Tibial nerve (tissue), 4 donors: ENCODE measurements around the gene DPH1. TPM values are rescaled to one million over a fixed set of nuclear protein-coding genes. Genes with fewer than 3 reads are reported as not detected.

ENCODE experiments used
- DNase-seq, 2 donors: peaks; one replicate each; pipeline ENCODE4 v3.0.0-alpha.2; 2019; ENCODE audit warnings: low spot score in 2 of 2
- H3K27ac ChIP-seq, 4 donors: fragments of 200-600 bp; sonication (generic) in 3 of 4; one replicate each; pipeline ENCODE4 v1.5.1; 2017 to 2019; ENCODE audit warnings: mild to moderate bottlenecking in 1 of 4
- H3K27me3 ChIP-seq, 2 donors: fragments of 200-600 bp; sonication (generic) in 1 of 2; one replicate each; pipeline versions ENCODE4 v1.5.1 to v1.6.0; 2017 to 2019
- H3K36me3 ChIP-seq, 3 donors: fragments of 200-600 bp; sonication (generic); one replicate each; pipeline ENCODE4 v1.5.1; 2018 to 2019
- H3K4me1 ChIP-seq, 4 donors: fragments of 200-600 bp; sonication (generic) in 3 of 4; one replicate each; pipeline ENCODE4 v1.5.1; 2017 to 2019
- H3K4me3 ChIP-seq, 4 donors: fragments of 200-600 bp; sonication (generic) in 3 of 4; one replicate each; pipeline ENCODE4 v1.5.1; 2017 to 2019; ENCODE audit warnings: mild to moderate bottlenecking in 1 of 4, moderate library complexity in 1 of 4
- H3K9me3 ChIP-seq, 4 donors: fragments of 200-600 bp; sonication (generic) in 3 of 4; one replicate each; pipeline ENCODE4 v1.5.1; 2017 to 2019
- EP300 ChIP-seq, 2 donors: sonication (generic); formaldehyde crosslinking; IDR thresholded peaks; one replicate each; pipeline ENCODE4 v1.6.1; 2017; ENCODE audit warnings: antibody characterized with exemption in 2 of 2, mild to moderate bottlenecking in 1 of 2
- POLR2A ChIP-seq, 2 donors: fragments of 450-650 bp; IDR thresholded peaks; one replicate each; pipeline ENCODE4 v1.6.1; 2017; ENCODE audit warnings: antibody characterized with exemption in 2 of 2, mild to moderate bottlenecking in 2 of 2, moderate library complexity in 2 of 2
- WGBS, 2 donors: methylation state at CpG; one replicate each; pipeline ENCODE4 v1.1.5; 2018; 5-methylcytosine and 5-hydroxymethylcytosine counted together
- total RNA-seq, 4 donors: library from RNA; depleted of rRNA; stranded (reverse); fragments of >200 nt; gene quantifications; one replicate each; pipeline ENCODE4 v1.1.0, GENCODE V29; 2016
- TF ChIP-seq, protein P1 (sequence below), 5 experiments: fragments of 200-600 bp in 3 of 5; fragments of 450-650 bp in 2 of 5; sonication (generic) in 3 of 5; IDR thresholded peaks; one replicate each; pipeline ENCODE4 v1.5.1; 2016 to 2019; ENCODE audit warnings: antibody characterized with exemption in 5 of 5, mild to moderate bottlenecking in 3 of 5, moderate library complexity in 2 of 5

The DPH1 gene
- total RNA-seq, 4 donors from 2014 or later = 56.3 to 137 (median 63.9) TPM

DNA sequence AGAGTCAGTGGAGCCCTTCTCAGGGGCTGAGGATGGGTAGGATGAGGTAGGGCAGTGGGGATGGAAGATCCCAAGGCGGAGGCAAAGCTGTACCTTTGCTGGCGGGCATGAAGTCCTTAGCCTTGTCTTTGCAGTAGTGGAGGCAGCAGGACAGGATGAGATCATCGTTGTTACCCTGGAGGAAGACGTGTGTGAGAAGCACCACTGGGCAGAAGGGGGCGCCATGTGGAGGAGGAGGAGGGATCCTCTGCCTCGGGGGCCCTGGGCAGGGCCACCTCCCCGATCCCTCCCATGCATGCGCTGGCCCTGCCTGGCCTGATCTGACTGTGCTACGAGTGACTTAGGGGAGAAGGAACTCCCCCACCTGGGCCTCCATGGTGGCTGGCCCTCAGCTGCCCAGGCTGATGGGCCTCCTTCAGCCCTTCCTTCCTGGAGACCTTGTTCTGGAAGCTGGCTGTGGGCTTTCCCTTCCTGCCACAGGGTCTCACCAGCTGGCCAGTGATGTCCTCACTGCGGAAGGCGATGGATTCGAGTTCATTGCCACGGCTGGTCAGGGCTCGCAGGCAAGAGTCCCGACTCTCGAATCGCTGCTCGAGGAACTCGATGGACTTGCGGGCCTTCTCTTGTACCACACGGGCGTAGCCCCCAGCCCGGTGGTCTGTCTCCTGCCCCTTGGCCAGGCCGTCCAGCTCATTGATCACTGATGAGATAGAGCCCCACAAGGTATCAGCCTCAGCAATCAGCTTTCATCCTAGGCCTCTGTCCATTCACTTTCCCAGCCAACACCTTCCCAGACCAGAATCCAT, 35.2 kb downstream of the DPH1 start:
- H3K27me3 ChIP-seq = peaks cover 0 to 12% of the 10 kb centered on the region in 2 donors
- H3K27ac ChIP-seq = peak overlapping the region; percentile 66 to 92 (median 92)
- no peak for DNase-seq
- TF ChIP-seq, protein P1, sequence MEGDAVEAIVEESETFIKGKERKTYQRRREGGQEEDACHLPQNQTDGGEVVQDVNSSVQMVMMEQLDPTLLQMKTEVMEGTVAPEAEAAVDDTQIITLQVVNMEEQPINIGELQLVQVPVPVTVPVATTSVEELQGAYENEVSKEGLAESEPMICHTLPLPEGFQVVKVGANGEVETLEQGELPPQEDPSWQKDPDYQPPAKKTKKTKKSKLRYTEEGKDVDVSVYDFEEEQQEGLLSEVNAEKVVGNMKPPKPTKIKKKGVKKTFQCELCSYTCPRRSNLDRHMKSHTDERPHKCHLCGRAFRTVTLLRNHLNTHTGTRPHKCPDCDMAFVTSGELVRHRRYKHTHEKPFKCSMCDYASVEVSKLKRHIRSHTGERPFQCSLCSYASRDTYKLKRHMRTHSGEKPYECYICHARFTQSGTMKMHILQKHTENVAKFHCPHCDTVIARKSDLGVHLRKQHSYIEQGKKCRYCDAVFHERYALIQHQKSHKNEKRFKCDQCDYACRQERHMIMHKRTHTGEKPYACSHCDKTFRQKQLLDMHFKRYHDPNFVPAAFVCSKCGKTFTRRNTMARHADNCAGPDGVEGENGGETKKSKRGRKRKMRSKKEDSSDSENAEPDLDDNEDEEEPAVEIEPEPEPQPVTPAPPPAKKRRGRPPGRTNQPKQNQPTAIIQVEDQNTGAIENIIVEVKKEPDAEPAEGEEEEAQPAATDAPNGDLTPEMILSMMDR (IDR thresholded peaks at IDR 0.05) = peak in 3 of 5 experiments; percentile 6 to 22 (median 15)
- TF ChIP-seq EP300 (IDR thresholded peaks at IDR 0.05) = no peak
- peaks cover 0 to 93% (median 0%) of the 10 kb centered on the region in 3 donors for H3K36me3 ChIP-seq
- no peak overlapping the region for H3K4me3 ChIP-seq
- peaks cover 0 to 90% (median 70%) of the 10 kb centered on the region in 4 donors for H3K4me1 ChIP-seq
- no peaks in the 10 kb centered on the region for H3K9me3 ChIP-seq
- 79 to 87% methylated on average over 20 to 24 of the region's 24 CpGs for WGBS, 2 donors

- H3K4me3 ChIP-seq = no peak overlapping the region
- H3K9me3 ChIP-seq = no peaks in the 10 kb centered on the region
- WGBS, 2 donors = 63 to 77% methylated on average over 10 of the region's 10 CpGs
- TF ChIP-seq, protein P1 (IDR thresholded peaks at IDR 0.05) = no peak
- no peak for TF ChIP-seq POLR2A (IDR thresholded peaks at IDR 0.05)
- peak in 1 of 2 donors; percentile 46 for TF ChIP-seq EP300 (IDR thresholded peaks at IDR 0.05)
- H3K36me3 ChIP-seq = peaks cover 0 to 92% (median 0%) of the 10 kb centered on the region in 3 donors
- DNase-seq = no peak
- H3K27me3 ChIP-seq = peaks cover 0 to 12% of the 10 kb centered on the region in 2 donors
- H3K4me1 ChIP-seq = peaks cover 0 to 90% (median 68%) of the 10 kb centered on the region in 4 donors
- peak overlapping the region; percentile 4 to 92 (median 92) for H3K27ac ChIP-seq
These were observed 36.0 kb downstream of the DPH1 start for GRCh38 chr17:2065949-2066400.

DNA sequence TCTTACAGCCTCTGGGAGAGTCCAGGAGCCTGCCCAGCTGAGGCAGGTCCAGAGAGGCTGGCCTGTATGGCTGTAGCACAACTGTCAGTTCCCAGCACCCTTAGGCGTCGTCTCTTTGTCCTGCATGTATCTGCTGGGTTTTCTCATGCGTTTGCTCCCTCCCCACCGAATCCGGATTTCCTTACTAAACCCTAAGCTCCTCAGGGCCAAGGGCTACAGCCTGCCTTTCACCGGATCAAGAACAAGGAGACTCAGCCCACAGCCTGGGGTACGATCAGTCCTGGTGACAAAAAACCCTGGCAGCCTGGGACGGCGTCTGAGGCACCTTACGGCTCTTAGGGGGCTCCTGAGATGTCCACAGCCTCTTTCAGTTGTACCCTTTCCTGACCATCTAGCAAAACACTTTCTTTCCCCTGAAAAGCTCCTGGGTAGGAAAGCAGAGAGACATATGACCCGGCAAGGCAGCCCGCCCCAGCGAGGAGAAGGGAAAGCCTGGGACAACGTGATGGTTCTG, 37.2 kb downstream of the DPH1 start:
- Histone ChIP-seq H3K27ac (peak overlapping the region; percentile 17 to 92 (median 72)), H3K27me3 (peaks cover 0 to 5% of the 10 kb centered on the region in 2 donors), H3K4me3 (no peak overlapping the region), H3K4me1 (peaks cover 0 to 91% (median 68%) of the 10 kb centered on the region in 4 donors), H3K36me3 (peaks cover 0 to 90% (median 0%) of the 10 kb centered on the region in 3 donors), H3K9me3 (no peaks in the 10 kb centered on the region)
- WGBS, 2 donors = 50 to 58% methylated on average over 14 of the region's 14 CpGs
- TF ChIP-seq EP300 (IDR thresholded peaks at IDR 0.05) = no peak
- TF ChIP-seq, protein P1 (IDR thresholded peaks at IDR 0.05) = no peak
- no peak for TF ChIP-seq POLR2A (IDR thresholded peaks at IDR 0.05)
- no peak for DNase-seq

DNA sequence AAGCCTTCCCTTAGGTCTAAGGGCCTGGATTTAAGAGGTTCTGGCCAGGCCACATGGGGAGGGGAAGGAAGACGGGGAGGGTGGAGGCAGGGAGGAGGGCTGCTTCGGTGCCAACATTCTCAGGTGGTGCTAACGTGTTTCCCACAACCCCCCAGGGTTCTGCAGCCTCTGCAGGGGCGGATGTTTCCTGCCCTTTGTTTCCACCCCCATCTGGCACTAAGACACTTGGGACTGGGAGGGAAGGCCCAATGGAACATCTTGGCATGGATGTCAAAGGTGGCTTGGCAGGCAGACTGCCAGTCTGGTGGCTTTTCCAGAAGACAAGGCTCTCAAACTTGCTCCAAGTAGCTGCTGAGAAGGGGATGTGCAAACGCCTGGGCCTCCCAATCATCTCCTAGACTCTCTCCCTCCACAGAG, 37.7 kb downstream of the DPH1 start:
- H3K9me3 ChIP-seq = no peaks in the 10 kb centered on the region
- no peak for DNase-seq
- TF ChIP-seq POLR2A (IDR thresholded peaks at IDR 0.05) (no peak), EP300 (IDR thresholded peaks at IDR 0.05) (peak in 1 of 2 donors; percentile 29)
- TF ChIP-seq, protein P1 (IDR thresholded peaks at IDR 0.05) = no peak
- 34 to 54% methylated on average over 4 to 5 of the region's 5 CpGs for WGBS, 2 donors
- H3K27ac ChIP-seq = peak overlapping the region; percentile 17 to 92 (median 72)
- peaks cover 0 to 3% of the 10 kb centered on the region in 2 donors for H3K27me3 ChIP-seq
- peaks cover 0 to 91% (median 69%) of the 10 kb centered on the region in 4 donors for H3K4me1 ChIP-seq
- H3K4me3 ChIP-seq = no peak overlapping the region
- peaks cover 0 to 90% (median 0%) of the 10 kb centered on the region in 3 donors for H3K36me3 ChIP-seq
